GM21529 (cell line): Measurements from ENCODE around the gene TSPYL1.
"Not testable (repeated sequence)": the region's sequence is repeated elsewhere in the genome, so short reads cannot be mapped to it uniquely, and the experiment has no call there.

Experiments
- ATAC-seq: cut with Tn5 transposase; IDR thresholded peaks from one replicate; pipeline ENCODE4 v1.9.1; 2021; ENCODE audit not compliant: unreplicated experiment

The TSPYL1 gene

DNA sequence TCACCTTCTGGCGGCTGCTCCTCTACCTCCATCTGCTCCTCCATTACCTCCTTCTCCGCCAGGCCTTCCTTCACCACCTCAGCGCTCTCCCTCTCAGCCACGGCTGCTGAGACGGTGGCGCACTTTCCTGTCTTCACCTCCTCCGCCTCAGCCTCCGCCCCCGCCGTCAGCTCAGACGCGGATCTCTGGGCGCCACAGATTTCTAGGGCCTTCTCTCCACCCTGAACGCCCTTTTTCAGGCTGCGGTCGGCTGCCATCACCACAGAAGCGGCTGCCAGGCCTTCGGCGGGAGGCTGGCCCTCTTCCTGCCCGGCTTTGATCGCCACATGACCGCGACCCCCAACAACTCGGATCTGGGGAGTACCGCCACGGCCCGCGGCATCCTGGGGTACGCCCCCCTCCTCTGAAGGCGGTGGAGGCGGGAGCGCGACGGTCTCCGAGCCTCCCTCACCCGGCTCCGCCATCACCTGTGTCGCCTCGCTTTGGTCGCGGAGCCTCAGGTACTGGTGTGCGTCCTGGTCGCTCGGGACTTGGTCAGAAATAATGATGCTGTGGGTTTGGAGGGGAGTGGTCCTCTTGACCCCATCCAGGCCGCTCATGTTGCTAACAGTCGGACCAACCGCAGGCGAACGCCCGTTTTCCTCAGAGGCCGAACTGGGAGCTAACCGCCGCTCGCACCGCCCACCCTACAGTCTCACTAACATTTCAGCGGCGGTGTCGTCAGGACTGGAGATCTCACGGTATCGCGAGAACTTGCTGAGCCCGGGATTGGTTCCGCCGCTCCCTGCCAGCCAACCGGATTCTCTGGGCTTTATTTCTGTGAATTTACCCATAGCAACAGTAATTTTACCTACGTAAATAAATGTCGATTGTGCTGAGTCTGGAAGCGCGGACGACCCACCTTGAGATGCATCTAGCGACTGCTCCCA lies at the start of gene TSPYL1:
TSS of gene TSPYL1 (minus strand) at position 699 of the 929 bp plus-strand sequence. CDS start at position 599, 100 bp downstream.
- peak; percentile 94 for ATAC-seq

- no peak for ATAC-seq
Observed at GRCh38 chr6:116329156-116329555, 49.4 kb upstream of the TSPYL1 start.

DNA sequence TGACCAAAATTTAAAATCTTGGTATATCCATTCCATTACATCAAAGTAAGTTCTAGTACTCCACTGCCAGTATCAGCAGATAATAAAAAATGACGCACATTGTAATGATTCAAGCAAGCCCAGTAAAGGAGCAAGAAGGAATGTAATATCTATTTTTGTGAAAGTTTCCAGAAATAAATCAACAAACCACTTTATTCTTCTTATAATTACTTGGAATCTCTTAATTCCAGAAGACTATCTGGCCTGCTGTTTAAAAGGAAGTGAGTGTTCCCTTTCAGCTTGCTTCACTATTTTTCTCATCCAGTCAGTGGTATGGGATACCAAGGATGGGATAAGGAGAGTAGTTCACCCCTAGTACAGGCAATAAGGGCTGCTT lies 48.8 kb upstream of the TSPYL1 start:
- ATAC-seq = no peak

DNA sequence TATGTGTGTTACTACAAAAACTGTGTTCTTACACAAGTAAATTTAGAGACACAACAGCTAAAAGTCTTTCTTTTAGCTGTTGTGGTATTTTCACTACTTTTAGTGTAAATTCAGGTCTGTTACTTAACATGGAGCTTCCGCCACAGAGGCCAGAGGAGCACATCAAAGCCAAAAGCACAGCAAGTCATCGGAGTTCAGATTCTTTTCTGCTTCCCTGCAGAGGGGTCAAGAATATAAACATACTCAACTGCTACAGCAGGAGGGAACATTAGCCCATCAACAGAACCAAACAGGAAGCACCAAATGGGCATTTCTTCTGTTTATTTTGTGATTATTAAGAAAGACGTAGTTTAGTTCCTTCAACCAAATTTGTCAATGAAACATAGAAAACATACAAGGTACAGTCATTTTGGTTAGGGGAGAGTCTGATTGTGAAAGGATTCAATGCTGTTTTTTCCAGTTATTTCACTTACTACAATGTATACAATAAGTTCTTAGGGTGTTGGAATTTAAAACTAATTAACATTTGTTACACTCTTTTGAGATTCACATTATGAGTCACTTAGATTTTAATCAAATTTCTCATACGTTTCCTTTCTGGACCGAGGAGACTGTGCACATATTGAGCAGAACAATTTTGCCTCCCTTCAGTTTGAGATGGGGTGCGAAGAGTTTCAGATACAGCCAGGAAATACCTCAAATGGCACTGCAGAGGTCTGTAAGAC lies 48.2 kb upstream of the TSPYL1 start:
- no peak for ATAC-seq

- ATAC-seq = no peak
Observed at GRCh38 chr6:116326996-116327395, 47.3 kb upstream of the TSPYL1 start.

GRCh38 chr6:116326181-116326671 lies 46.5 kb upstream of the TSPYL1 start:
- ATAC-seq = no peak

- not testable (repeated sequence) for ATAC-seq
Observed at GRCh38 chr6:116325634-116326132, 46.0 kb upstream of the TSPYL1 start.

DNA sequence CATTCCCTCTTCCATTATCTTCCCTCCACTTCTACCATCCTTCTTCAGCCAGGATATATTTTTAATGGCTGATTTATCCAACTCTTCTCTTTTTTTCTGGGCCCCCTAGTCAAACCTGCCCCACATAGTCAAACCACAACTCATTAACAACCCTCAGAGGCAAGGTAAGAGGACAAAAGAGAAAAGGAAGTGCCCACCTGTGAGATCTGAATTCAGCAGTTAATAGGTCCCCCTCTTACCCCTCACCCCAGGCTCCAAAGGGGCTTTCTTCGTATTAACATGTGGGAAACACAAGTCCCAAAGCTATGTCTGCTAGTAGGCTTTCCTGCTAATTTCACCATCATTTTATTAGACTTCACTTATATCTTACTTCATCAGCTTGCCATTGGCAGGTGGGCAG lies 44.1 kb upstream of the TSPYL1 start:
- no peak for ATAC-seq

DNA sequence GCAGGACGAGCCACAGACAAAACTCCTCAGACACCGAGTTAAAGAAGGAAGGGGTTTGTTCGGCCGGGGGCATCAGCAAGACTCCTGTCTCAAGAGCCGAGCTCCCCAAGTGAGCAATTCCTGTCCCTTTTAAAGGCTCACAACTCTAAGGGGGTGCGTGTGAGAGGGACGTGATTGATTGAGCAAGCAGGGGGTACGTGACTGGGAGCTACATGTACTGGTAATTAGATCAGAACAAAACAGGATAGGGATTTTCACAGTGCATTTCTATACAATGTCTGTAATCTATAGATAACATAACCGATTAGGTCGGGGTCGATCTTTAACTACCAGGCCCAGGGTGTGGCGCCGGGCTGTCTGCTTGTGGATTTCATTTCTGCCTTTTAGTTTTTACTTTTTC lies 42.2 kb upstream of the TSPYL1 start:
- not testable (repeated sequence) for ATAC-seq

DNA sequence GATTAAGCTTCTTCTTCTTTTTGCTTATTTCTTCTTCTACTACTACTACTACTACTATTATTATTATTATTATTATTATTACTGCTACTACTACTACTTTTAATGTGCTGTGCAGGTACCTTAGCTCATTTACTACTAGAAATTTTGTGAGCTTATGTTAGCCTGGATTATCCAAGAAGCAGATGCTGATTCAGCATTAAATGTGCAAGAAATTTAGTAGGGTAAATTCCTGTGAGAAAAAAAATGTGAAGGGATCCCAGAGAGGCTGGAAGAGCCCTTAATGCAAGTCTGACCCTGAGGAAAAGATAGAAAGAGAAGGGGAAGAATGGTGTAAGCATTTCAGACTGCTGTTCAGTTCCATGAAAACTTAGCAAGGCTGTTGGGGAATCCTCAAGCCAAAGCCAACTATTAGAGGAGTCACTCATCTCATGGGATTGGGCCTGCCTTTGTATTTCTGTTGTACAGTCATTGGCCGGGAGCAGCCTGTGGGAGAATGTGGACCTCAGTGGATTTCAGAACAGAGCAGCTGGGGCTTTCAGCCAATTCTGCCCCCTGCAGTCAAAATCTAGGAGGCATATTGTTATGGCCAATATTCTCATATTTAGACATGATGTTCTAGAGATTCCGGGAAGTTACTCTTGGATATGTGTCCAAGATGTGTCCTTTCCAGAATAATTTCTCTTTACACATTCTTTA lies 37.2 kb upstream of the TSPYL1 start:
- no peak for ATAC-seq

DNA sequence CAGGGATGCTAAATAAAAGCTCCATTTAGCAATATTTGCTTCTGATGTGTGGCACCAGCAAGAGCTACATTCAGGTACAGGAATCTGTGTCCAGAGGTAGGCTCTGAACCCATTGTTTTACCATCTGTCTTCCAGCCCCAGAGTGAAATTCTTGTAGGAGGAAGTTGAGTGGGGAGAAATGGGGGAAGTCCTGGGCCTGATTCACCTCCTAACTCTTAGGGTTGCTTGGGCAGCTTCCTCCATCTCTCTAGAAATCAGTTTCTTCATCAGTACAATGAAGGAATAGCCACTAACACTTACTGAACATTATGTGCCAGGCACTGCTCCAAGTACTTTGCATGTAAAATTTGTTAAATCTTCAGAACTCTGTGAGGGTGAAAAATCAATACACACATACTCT lies 35.1 kb upstream of the TSPYL1 start:
- ATAC-seq = peak; percentile 55

GRCh38 chr6:116314218-116314617 lies 34.5 kb upstream of the TSPYL1 start:
- ATAC-seq = no peak

DNA sequence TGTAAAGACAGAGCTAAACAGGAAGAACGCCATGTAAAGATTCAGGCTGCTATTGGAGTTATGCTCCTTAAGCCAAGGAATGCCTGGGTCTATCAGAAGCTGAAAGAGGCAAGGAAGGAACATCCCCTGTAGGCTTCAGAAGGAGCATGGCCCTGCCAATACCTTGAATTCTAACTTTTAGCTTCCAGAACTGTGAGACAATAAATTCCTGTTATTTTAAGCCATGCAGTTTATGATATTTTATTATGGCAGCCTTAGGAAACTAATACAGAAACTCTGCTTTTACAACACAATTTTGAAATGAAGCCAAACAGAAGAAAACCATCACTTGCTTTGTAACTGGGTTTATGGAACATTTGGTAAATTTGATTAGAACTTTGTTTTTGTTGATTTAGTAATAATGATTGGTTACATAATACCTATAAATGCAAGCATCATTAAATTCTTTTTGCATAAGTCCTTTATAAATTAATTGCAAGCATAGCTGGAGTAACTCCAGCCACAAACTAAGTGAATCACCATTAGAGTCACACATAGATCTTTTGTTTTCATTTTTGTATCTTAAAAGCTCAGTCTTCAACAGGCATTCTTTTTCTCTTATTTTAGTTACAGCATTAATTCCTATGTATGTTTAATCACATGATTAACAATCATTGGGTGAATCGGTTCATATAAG lies 33.5 kb upstream of the TSPYL1 start:
- ATAC-seq = no peak

DNA sequence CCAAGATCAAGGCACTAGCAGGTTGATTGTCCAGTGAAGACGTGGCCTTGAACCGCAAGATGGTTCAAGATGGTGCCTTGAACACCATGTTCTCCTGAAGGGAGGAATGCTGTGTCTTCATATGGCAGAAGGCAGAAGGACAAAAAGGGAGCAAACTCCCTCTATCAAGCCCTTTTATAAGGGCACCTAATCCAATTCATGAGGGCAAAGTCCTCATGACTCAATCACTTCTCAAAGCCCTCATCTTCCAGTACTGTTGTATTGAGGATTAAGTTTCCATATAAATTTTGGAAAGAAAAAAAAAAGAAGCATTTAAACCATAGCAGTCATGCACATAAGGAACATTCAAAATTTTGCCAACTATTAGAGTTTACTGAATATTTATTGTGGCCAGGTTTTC lies 29.9 kb upstream of the TSPYL1 start:
- no peak for ATAC-seq

DNA sequence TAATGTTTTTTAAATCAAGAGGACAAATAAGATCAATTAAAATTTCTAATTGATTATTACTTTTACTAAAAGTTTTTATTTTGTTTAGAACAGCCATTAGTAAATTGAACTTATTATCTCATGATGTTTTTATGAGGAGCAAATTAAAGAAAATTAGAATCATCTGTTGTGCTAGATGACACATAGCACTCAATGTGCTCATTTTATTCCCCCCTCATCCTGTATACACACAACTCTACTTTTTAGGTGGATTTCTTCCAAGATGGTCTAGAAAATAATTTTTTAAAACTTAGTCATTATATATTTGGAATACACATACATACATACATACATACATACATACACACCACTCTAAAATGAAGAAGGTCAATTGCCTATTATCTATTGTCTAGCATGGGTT lies 29.3 kb upstream of the TSPYL1 start:
- no peak for ATAC-seq

GRCh38 chr6:116307633-116308032 lies 27.9 kb upstream of the TSPYL1 start:
- ATAC-seq = no peak

DNA sequence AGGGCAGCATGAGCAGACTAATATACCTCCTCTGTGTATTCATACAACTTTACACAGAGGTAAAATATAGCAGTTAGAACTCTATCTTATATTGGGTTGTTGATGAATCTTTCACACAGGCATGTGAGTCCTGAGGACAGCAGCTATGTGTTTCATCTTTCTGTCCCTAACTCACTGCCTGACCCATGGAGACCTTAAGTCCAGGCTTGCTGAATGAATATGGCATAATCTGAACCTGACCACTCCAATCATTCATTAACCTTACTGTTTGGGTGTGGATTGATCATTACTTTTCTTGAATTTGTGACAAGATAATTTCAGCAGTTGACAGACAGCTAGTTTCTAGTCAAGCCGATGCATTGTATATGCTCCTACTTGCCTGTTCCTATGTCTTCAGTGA lies 27.3 kb upstream of the TSPYL1 start:
- no peak for ATAC-seq

DNA sequence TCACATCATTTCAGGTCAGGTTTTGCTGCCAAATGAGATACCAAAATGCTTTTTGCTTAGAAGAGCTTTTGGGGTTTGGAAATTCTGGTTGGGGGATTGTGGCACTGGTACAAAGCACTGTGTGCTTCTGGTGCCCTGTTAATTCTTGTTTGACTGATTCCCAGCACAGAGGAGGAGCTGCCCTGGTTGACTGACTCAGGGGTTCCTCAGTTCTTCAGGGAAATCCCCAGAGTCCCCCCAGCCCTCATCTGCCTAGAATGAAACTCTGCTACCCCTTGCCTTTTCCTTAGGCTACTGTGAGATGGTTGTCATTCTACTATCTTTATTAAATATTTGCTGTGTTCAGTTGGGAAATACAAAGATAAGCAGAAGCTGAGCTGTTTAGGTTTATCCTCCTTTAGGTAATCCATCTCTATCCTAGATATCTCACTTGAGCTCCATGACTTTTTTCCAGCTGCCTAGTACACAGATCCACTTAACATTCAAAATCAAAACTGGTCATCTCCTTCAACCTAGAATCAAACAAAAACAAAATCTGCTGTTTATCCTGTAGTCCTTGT lies 24.9 kb upstream of the TSPYL1 start:
- ATAC-seq = no peak

- ATAC-seq = no peak
Observed at GRCh38 chr6:116301104-116301503, 21.4 kb upstream of the TSPYL1 start.

DNA sequence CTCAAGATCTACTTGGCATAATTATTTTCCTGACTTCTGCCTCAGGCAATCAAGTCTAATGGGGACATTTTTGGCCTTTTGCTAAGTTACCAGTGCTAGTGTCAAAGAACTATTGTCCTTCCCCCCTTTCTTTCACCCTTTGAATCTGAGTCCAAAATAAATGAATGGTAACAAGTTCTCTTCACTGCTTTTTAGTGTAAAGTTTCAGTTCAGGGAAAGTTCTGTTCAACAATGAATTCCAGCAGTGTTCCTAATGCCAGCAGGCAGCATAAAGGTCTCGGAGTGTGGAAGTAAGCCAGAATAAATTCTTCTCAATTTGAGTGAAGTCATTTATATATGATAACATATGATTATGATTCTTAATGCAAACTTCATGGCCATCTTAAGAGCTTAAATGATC lies 20.8 kb upstream of the TSPYL1 start:
- ATAC-seq = no peak
